K562 (cell line): ENCODE measurements around the gene GOLGA8B. TPM values are rescaled to one million over a fixed set of nuclear protein-coding genes. Genes with fewer than 3 reads are reported as not detected.
A peak's percentile ranks its signal among the peaks of the same experiment; 100 is the strongest.

Source experiments
- ATAC-seq: fragments of 200-7000 bp; cut with Tn5 transposase; 3 replicates; pipeline ENCODE4 v1.9.1; 2020; ENCODE audit warnings: moderate library complexity
- BruUV-seq: library from RNA; stranded (reverse); fragments of 400-500 nt; replicated peaks from 2 replicates; lab custom pipeline; 2021; lab: Mats Ljungman, UMichigan
- CTCF ChIA-PET: fragments of 300-600 bp; formaldehyde crosslinking; extraction: SDS; loops from one replicate; lab custom pipeline; 2021; ENCODE audit warnings: low intra/inter-chr PET ratio; lab: Yijun Ruan, JAX
- POLR2A ChIA-PET: fragments of 300-600, 350-650 bp; sonication (Branson Sonifier 250); formaldehyde crosslinking; extraction: SDS; loops from one replicate; lab custom pipeline; 2021; ENCODE audit warnings: antibody characterized with exemption, inconsistent platforms; lab: Yijun Ruan, JAX
- DNase-seq, 4 experiments: peaks; one replicate each; pipeline versions ENCODE4 v3.0.0 to v3.0.0-alpha.2; 2011 to 2018; ENCODE audit warnings: low spot score in 3 of 4, mixed read lengths in 3 of 4; ENCODE audit errors: extremely low read depth in 1 of 4
- FAIRE-seq: peaks from 2 replicates; lab custom pipeline; 2011; peaks lifted over from hg19 to GRCh38; lab: Jason Lieb, UNC
- H2AFZ ChIP-seq: 2 replicates; pipeline ENCODE4 v1.6.0; 2011; ENCODE audit warnings: low read depth, low read length, control low read depth, inconsistent platforms
- H3K27ac ChIP-seq: fragments of 200-600 bp; 3 replicates; pipeline ENCODE4 v1.8.0; 2011; ENCODE audit warnings: low read depth, mild to moderate bottlenecking, control low read depth, inconsistent platforms, low read length, moderate library complexity, mixed read lengths; ENCODE audit errors: extremely low read depth
- H3K27me3 ChIP-seq, 2 experiments: fragments of 300-600 bp in 1 of 2; 2 replicates in 1 of 2; 3 replicates in 1 of 2; pipeline versions ENCODE4 v1.6.0 to v1.8.0; 2011; ENCODE audit warnings: inconsistent platforms in 2 of 2, low read length in 2 of 2, mild to moderate bottlenecking in 1 of 2, mixed read lengths in 1 of 2, moderate library complexity in 1 of 2; ENCODE audit not compliant: control insufficient read depth in 2 of 2, insufficient read depth in 2 of 2
- H3K36me3 ChIP-seq: fragments of 300-600 bp; 3 replicates; pipeline ENCODE4 v1.8.0; 2011; ENCODE audit warnings: mild to moderate bottlenecking, low read length, inconsistent platforms; ENCODE audit not compliant: control insufficient read depth, insufficient read depth
- H3K4me1 ChIP-seq, 2 experiments: fragments of 200-600 bp in 1 of 2; replicated peaks in 1 of 2; 2 replicates in 1 of 2; 3 replicates in 1 of 2; pipeline versions ENCODE4 v1.5.1 to v1.8.0; 2011; ENCODE audit warnings: inconsistent platforms in 2 of 2, low read length in 2 of 2, mild to moderate bottlenecking in 1 of 2, mixed read lengths in 1 of 2, moderate library complexity in 1 of 2; ENCODE audit not compliant: control insufficient read depth in 2 of 2, insufficient read depth in 2 of 2
- H3K4me2 ChIP-seq: 2 replicates; pipeline ENCODE4 v1.6.1; 2011; ENCODE audit warnings: low read length, control low read depth, inconsistent platforms, mixed read lengths; ENCODE audit not compliant: insufficient read depth
- H3K4me3 ChIP-seq: fragments of 200-600 bp; sonication (generic), shearing (Covaris generic); 2 replicates; pipeline ENCODE4 v1.5.1; 2016; ENCODE audit warnings: control low read depth, inconsistent platforms
- H3K79me2 ChIP-seq: fragments of 200-600 bp; 3 replicates; pipeline ENCODE4 v1.8.0; 2011; ENCODE audit warnings: low read length, inconsistent platforms; ENCODE audit not compliant: control insufficient read depth, insufficient read depth
- H3K9ac ChIP-seq, 2 experiments: 2 replicates each; pipeline versions ENCODE4 v1.6.0 to v1.6.1; 2011; ENCODE audit warnings: low read depth in 2 of 2, low read length in 2 of 2, control low read depth in 1 of 2, inconsistent platforms in 1 of 2, mild to moderate bottlenecking in 1 of 2, mixed read lengths in 1 of 2; ENCODE audit not compliant: insufficient read depth in 1 of 2
- H3K9me1 ChIP-seq: one replicate; pipeline ENCODE4 v1.6.0; 2011; ENCODE audit warnings: inconsistent platforms, mild to moderate bottlenecking, low read length, moderate library complexity; ENCODE audit not compliant: control insufficient read depth, insufficient read depth
- H3K9me3 ChIP-seq: replicated peaks from 2 replicates; pipeline ENCODE4 v1.5.1; 2011; ENCODE audit warnings: low read depth, low read length, inconsistent platforms; ENCODE audit not compliant: control insufficient read depth, insufficient read depth
- H4K20me1 ChIP-seq: replicated peaks from 2 replicates; pipeline ENCODE4 v1.6.1; 2011; ENCODE audit warnings: low read length, inconsistent platforms, mixed read lengths; ENCODE audit not compliant: control insufficient read depth, insufficient read depth
- ARNT ChIP-seq, 2 experiments: fragments of 450-650 bp; IDR thresholded peaks; 2 replicates each; pipeline ENCODE4 v1.6.1; 2016; ENCODE audit warnings: mild to moderate bottlenecking in 1 of 2
- RNF2 ChIP-seq: sonication (generic); IDR thresholded peaks from 2 replicates; pipeline ENCODE4 v1.6.1; 2016
- ZNF274 ChIP-seq: IDR thresholded peaks from 2 replicates; pipeline ENCODE4 v1.6.1; 2011; ENCODE audit warnings: low read depth, mild to moderate bottlenecking, low read length, moderate library complexity, borderline replicate concordance
- ZNF41 ChIP-seq: fragments of 250-450 bp; sonication (Bioruptor Pico); conservative IDR thresholded peaks from 2 replicates; pipeline ENCODE4 v1.4.0; 2020; ENCODE audit warnings: mild to moderate bottlenecking
- ZNF583 ChIP-seq: fragments of 250-450 bp; sonication (Bioruptor Pico); IDR thresholded peaks from 2 replicates; pipeline ENCODE4 v1.4.0; 2020
- WGBS: fragments of 100-300 bp; shearing (Covaris generic); methylation state at CpG from one replicate; pipeline ENCODE4 v1.1.6; 2016; ENCODE audit warnings: low coverage, mixed read lengths; ENCODE audit not compliant: insufficient coverage; ENCODE audit errors: missing lambda C conversion rate; 5-methylcytosine and 5-hydroxymethylcytosine counted together
- in situ Hi-C: fragments of 300-500 bp; cut with MboI; formaldehyde crosslinking; loops from 4 replicates; pipeline ENCODE4 v1.15.0; 2018; ENCODE audit warnings: inconsistent platforms, mixed read lengths
- intact Hi-C: fragments of 100-400 bp; cut with micrococcal nuclease; formaldehyde crosslinking; loops from 2 replicates; pipeline ENCODE4 v1.14.2; 2022
- polyA plus RNA-seq, 8 experiments: library from polyadenylated mRNA; depleted of rRNA in 4 of 8; stranded (reverse) in 5 of 8; unstranded in 3 of 8; fragments of >200 nt; fragmentation: Nextera tagmentation in 2 of 8; fragmentation: Illumina TruSeq in 1 of 8; extraction: Ambion mirVana in 2 of 8; extraction: Trizol in 1 of 8; gene quantifications; 2 replicates each; pipeline versions ENCODE4 v1.2.1 to v1.2.3, GENCODE V29; 2011 to 2014; ENCODE audit warnings: inconsistent platforms in 1 of 8, missing spikeins in 1 of 8
- total RNA-seq, 7 experiments: library from RNA; depleted of rRNA in 6 of 7; stranded (reverse); fragments of >200 nt in 6 of 7; fragmentation: Illumina TruSeq in 2 of 7; extraction: Trizol in 2 of 7; gene quantifications; 2 replicates each; pipeline versions ENCODE4 v1.2.1 to v1.2.3, GENCODE V29; 2011 to 2021; ENCODE audit warnings: low replicate concordance in 1 of 7

Gene GOLGA8B
- total and polyA plus RNA-seq, 9 of the 15 experiments (the other 6 are each of a cell fraction or from before 2014, with no cell fraction given) = 7.9 to 236 (median 54.1) TPM

DNA sequence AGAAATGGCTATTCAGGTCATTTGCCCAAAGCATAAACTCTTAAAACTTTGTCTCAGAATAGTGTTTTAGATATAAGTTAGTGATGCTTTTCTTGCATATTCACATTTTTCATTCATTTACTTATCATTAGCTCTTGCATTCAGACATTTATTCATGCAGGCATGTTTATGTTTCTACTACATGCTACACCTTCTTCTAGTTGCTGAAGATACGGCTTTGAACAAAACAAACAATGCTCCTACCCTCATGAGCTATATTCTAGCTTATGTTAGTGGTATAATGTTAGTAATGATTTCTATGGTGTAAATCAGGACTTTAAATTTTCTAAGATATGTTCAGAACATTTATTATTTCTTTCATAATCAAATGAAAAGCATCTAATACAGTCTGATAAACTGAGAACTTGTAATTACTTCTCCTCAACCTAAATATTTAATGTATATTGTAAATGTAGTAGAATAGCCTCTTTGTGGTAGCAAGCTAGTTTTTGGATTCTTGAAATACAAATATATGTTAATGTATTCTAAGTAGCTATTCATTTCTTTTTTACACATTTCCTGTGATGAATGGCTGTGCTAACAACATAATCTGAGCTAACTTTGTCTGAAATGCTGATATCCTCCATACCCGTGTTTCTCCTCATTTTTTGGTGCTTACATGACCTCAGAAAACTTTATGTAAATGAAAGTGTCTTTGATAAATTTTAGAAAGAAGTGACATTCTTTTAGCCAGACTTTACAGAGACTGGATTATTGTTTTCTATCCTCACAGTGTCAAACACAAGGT, 15.5 kb upstream of the GOLGA8B start (continued):
- no peak for TF ChIP-seq ZNF274
- no peak for TF ChIP-seq ZNF41 (CRISPR knock-in tag)

DNA sequence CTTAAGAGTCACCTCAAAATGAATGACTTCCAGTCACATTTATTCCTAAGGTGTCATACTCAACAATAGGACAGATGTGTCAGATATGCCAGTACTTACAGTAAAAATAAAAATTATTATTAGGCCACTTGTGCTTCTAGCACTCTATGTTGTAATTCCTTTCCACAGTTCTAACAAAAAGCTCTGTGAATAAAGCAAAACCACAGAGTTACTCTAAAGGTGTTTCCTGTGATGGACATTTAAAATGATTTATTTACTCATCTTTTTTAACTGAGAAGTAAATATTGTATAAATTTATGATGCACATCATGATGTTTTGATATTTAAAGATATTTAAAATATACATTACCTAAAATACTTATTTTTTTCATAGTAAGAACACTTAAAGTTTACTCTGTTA, 13.9 kb upstream of the GOLGA8B start:
- H3K9me3 ChIP-seq = no peaks in the 10 kb centered on the region
- H3K9me1 ChIP-seq = no peaks in the 10 kb centered on the region
- intact Hi-C loops = no loop called here
- no peaks in the 10 kb centered on the region for H3K36me3 ChIP-seq
- H3K79me2 ChIP-seq = no peaks in the 10 kb centered on the region
- in situ Hi-C loops = no loop called here
- H3K4me1 ChIP-seq = no peaks in the 10 kb centered on the region
- H3K4me2 ChIP-seq = no peak overlapping the region
- DNase-seq (no peak), ATAC-seq (no peak), FAIRE-seq (no peak)
- no peak overlapping the region for H3K4me3 ChIP-seq
- TF ChIP-seq RNF2 = no peak
- H3K27ac ChIP-seq = no peak overlapping the region
- H4K20me1 ChIP-seq = no peaks in the 10 kb centered on the region
- no peaks in the 10 kb centered on the region for H3K27me3 ChIP-seq
- ChIA-PET POLR2A (no interaction called here), CTCF (no interaction called here)
- no peak overlapping the region for H3K9ac ChIP-seq
- no TSS peak for BruUV-seq
- H2AFZ ChIP-seq = no peak overlapping the region

- ChIA-PET POLR2A (no interaction called here), CTCF (no interaction called here)
- Histone ChIP-seq H3K4me3 (no peak overlapping the region), H3K9me3 (no peaks in the 10 kb centered on the region), H3K4me2 (no peak overlapping the region), H3K36me3 (no peaks in the 10 kb centered on the region), H3K27ac (no peak overlapping the region), H3K9ac (no peak overlapping the region), H3K79me2 (no peaks in the 10 kb centered on the region), H3K4me1 (no peaks in the 10 kb centered on the region), H4K20me1 (no peaks in the 10 kb centered on the region), H3K27me3 (no peaks in the 10 kb centered on the region), H3K9me1 (no peaks in the 10 kb centered on the region), H2AFZ (peak overlapping the region; percentile 42; the same call in 1 of the 2 replicates)
- FAIRE-seq = no peak
- no peak for DNase-seq
- WGBS = 47% methylated on average over 3 of the region's 3 CpGs
- no TSS peak for BruUV-seq
- ATAC-seq = no peak
- in situ Hi-C loops = no loop called here
- intact Hi-C loops = no loop called here
- no peak for TF ChIP-seq ZNF583
- TF ChIP-seq ARNT (IDR thresholded peaks at IDR 0.05) = no peak
These were observed 10.9 kb upstream of the GOLGA8B start for GRCh38 chr15:34594361-34594760.
